Spleen (tissue), 11 donors: Measurements from ENCODE around the gene ABHD4. TPM values are rescaled to one million over a fixed set of nuclear protein-coding genes. Genes with fewer than 3 reads are reported as not detected.

Experiments used
- DNase-seq: peaks from one replicate; pipeline ENCODE4 v3.0.0-alpha.2; 2020
- H3K27ac ChIP-seq, 8 donors: fragments of 200-600 bp; sonication (generic) in 7 of 8; 1 replicate in 4 of 8; 2 replicates in 4 of 8; pipeline versions ENCODE4 v1.5.0 to v1.8.0; 2016 to 2021; ENCODE audit warnings: inconsistent platforms in 4 of 8, mild to moderate bottlenecking in 4 of 8, moderate library complexity in 1 of 8
- H3K27me3 ChIP-seq, 7 donors: fragments of 200-600 bp; sonication (generic) in 6 of 7; replicated peaks in 1 of 7; 1 replicate in 4 of 7; 2 replicates in 3 of 7; pipeline versions ENCODE4 v1.5.0 to v1.8.0; 2016 to 2021; ENCODE audit warnings: inconsistent platforms in 3 of 7, mild to moderate bottlenecking in 1 of 7
- H3K36me3 ChIP-seq, 6 donors: fragments of 200-600 bp; sonication (generic) in 5 of 6; 1 replicate in 4 of 6; 2 replicates in 2 of 6; pipeline versions ENCODE4 v1.5.0 to v1.8.0; 2016 to 2021; ENCODE audit warnings: inconsistent platforms in 2 of 6
- H3K4me1 ChIP-seq, 6 donors: fragments of 200-600 bp; sonication (generic) in 5 of 6; 1 replicate in 3 of 6; 2 replicates in 3 of 6; pipeline versions ENCODE4 v1.5.0 to v1.8.0; 2016 to 2021; ENCODE audit warnings: inconsistent platforms in 3 of 6
- H3K4me3 ChIP-seq, 8 donors: fragments of 200-600 bp; sonication (generic) in 7 of 8; 1 replicate in 4 of 8; 2 replicates in 4 of 8; pipeline versions ENCODE4 v1.5.0 to v1.8.0; 2016 to 2021; ENCODE audit warnings: inconsistent platforms in 4 of 8, mild to moderate bottlenecking in 4 of 8, moderate library complexity in 2 of 8
- H3K9me3 ChIP-seq, 8 donors: fragments of 200-600 bp; sonication (generic) in 7 of 8; 1 replicate in 4 of 8; 2 replicates in 4 of 8; pipeline versions ENCODE4 v1.5.0 to v1.8.0; 2016 to 2021; ENCODE audit warnings: inconsistent platforms in 4 of 8
- CTCF ChIP-seq, 11 experiments: fragments of 200-600 bp in 7 of 11; fragments of 450-650 bp in 4 of 11; sonication (generic) in 4 of 11; IDR thresholded peaks in 8 of 11; conservative IDR thresholded peaks in 3 of 11; 1 replicate in 7 of 11; 2 replicates in 4 of 11; pipeline versions ENCODE4 v1.4.0 to v1.8.0; 2016 to 2021; ENCODE audit warnings: antibody characterized with exemption in 11 of 11, inconsistent platforms in 4 of 11, mild to moderate bottlenecking in 1 of 11
- POLR2A ChIP-seq, 3 donors: fragments of 450-650 bp; IDR thresholded peaks; one replicate each; pipeline ENCODE4 v1.5.1; 2017; ENCODE audit warnings: antibody characterized with exemption in 3 of 3, mild to moderate bottlenecking in 1 of 3
- POLR2AphosphoS5 ChIP-seq, 3 donors: sonication (generic); formaldehyde crosslinking; IDR thresholded peaks; one replicate each; pipeline ENCODE4 v1.5.1; 2017; ENCODE audit warnings: antibody characterized with exemption in 3 of 3
- WGBS, 5 donors: extraction: QIAGEN DNeasy Blood & Tissue Kit in 3 of 5; methylation state at CpG; one replicate each; pipeline versions ENCODE4 v1.1.5 to v1.1.7; 2013 to 2018; 5-methylcytosine and 5-hydroxymethylcytosine counted together
- intact Hi-C: fragments of 100-400 bp; cut with DNase I; formaldehyde crosslinking; loops from one replicate; pipeline ENCODE4 v1.15.0; 2023; ENCODE audit warnings: low total_unique reads
- polyA plus RNA-seq, 3 donors: library from polyadenylated mRNA; stranded (reverse); fragments of 200-250 nt; gene quantifications; one replicate each; pipeline ENCODE4 v1.2.1, GENCODE V29; 2013
- total RNA-seq, 7 donors: library from RNA; depleted of rRNA in 3 of 7; stranded (reverse); fragments of >200 nt in 3 of 7; fragmentation: NEBNext Ultra II Directional in 4 of 7; extraction: Animal tissue kit (Norgen Biotek cat#: 25700) in 4 of 7; gene quantifications; one replicate each; pipeline versions ENCODE4 v1.1.0 to v1.2.1, GENCODE V29; 2016 to 2021
- donor health status: healthy with polysubstance abuse.
- donor health status: DM: no; HTN: no; CAD: no; lungs with moderate emphysema.
- donor health status: DM: no; HTN: no; CAD: no.
- donor health status: Bipolar disorder and iron deficiency.
- donor health status: healthy.
- donor health status: DM: no; HTN: no; CAD: no.
- donor health status: DM: yes; HTN: yes; CAD: no.

Gene ABHD4
- total and polyA plus RNA-seq, 10 donors = 7.2 to 32.8 (median 23.5) TPM

GRCh38 chr14:22567437-22567836 is 30.7 kb upstream of the ABHD4 start:
- TF ChIP-seq POLR2AphosphoS5 (IDR thresholded peaks at IDR 0.05) (no peak), POLR2A (IDR thresholded peaks at IDR 0.05) (no peak), CTCF (IDR thresholded peaks at IDR 0.05 in 8 of 11, conservative IDR thresholded peaks at IDR 0.05 in 3 of 11) (no peak)
- WGBS, 5 donors = 44 to 77% (median 71%) methylated on average over 1 of the region's 1 CpG
- intact Hi-C loops = no loop called here
- Histone ChIP-seq H3K36me3 (peaks cover 0 to 77% (median 30%) of the 10 kb centered on the region in 6 donors), H3K27ac (peak overlapping the region; percentile 46 to 96 (median 82)), H3K4me3 (no peak overlapping the region), H3K9me3 (no peaks in the 10 kb centered on the region), H3K27me3 (no peaks in the 10 kb centered on the region), H3K4me1 (peaks cover 34 to 100% (median 83%) of the 10 kb centered on the region in 6 donors)
- DNase-seq = no peak

- Histone ChIP-seq H3K9me3 (no peaks in the 10 kb centered on the region), H3K36me3 (peaks cover 0 to 84% (median 38%) of the 10 kb centered on the region in 6 donors), H3K4me1 (peaks cover 30 to 99% (median 70%) of the 10 kb centered on the region in 6 donors), H3K27ac (peak overlapping the region; percentile 57 to 96 (median 82)), H3K4me3 (peak overlapping the region in 3 of 8 donors; percentile 4 to 41 (median 15)), H3K27me3 (no peaks in the 10 kb centered on the region)
- TF ChIP-seq POLR2A (IDR thresholded peaks at IDR 0.05) = no peak
- no peak for TF ChIP-seq CTCF (IDR thresholded peaks at IDR 0.05 in 8 of 11, conservative IDR thresholded peaks at IDR 0.05 in 3 of 11)
- TF ChIP-seq POLR2AphosphoS5 (IDR thresholded peaks at IDR 0.05) = no peak
- intact Hi-C loops = no loop called here
- WGBS, 5 donors = 75 to 92% (median 84%) methylated on average over 6 of the region's 6 CpGs
- DNase-seq = no peak
Measured at GRCh38 chr14:22569106-22569736, 28.9 kb upstream of the ABHD4 start.

- WGBS, 5 donors = 46 to 57% (median 52%) methylated on average over 3 of the region's 3 CpGs
- intact Hi-C loops = loop anchor here (10.0 kb wide), 1 partner anchor 285 kb away; no protein-coding TSS in a partner anchor
- peak overlapping the region in 5 of 8 donors; percentile 4 to 41 (median 15) for H3K4me3 ChIP-seq
- no peaks in the 10 kb centered on the region for H3K27me3 ChIP-seq
- H3K27ac ChIP-seq = peak overlapping the region in 7 of 8 donors; percentile 57 to 96 (median 87)
- no peak for DNase-seq
- peaks cover 25 to 94% (median 65%) of the 10 kb centered on the region in 6 donors for H3K4me1 ChIP-seq
- TF ChIP-seq CTCF (IDR thresholded peaks at IDR 0.05 in 8 of 11, conservative IDR thresholded peaks at IDR 0.05 in 3 of 11) = no peak
- no peak for TF ChIP-seq POLR2A (IDR thresholded peaks at IDR 0.05)
- TF ChIP-seq POLR2AphosphoS5 (IDR thresholded peaks at IDR 0.05) = no peak
- no peaks in the 10 kb centered on the region for H3K9me3 ChIP-seq
- H3K36me3 ChIP-seq = peaks cover 0 to 84% (median 40%) of the 10 kb centered on the region in 6 donors
Measured at GRCh38 chr14:22569737-22570131, 28.4 kb upstream of the ABHD4 start.
